ENCODE measurements around the gene NFE2L2.
"Not testable (repeated sequence)": the region's sequence is repeated elsewhere in the genome, so short reads cannot be mapped to it uniquely, and the experiment has no call there.

Gene NFE2L2

GRCh38 chr2:177232098-177232704 is 32.3 kb downstream of the NFE2L2 start:
- DNase-seq: no peak

GRCh38 chr2:177231270-177231669 is 33.3 kb downstream of the NFE2L2 start:
- DNase-seq: no peak

GRCh38 chr2:177229442-177230242 is 34.9 kb downstream of the NFE2L2 start:
- no peak for DNase-seq

GRCh38 chr2:177225965-177226360 is 38.6 kb downstream of the NFE2L2 start:
- DNase-seq: no peak

- not testable (repeated sequence) for DNase-seq
Observed at GRCh38 chr2:177223436-177223835, 41.1 kb downstream of the NFE2L2 start.

- DNase-seq: no peak
Observed at GRCh38 chr2:177221970-177222369, 42.6 kb downstream of the NFE2L2 start.

- DNase-seq: no peak
Observed at GRCh38 chr2:177221534-177221933, 43.0 kb downstream of the NFE2L2 start.

- not testable (repeated sequence) for DNase-seq
Observed at GRCh38 chr2:177219787-177220186, 44.7 kb downstream of the NFE2L2 start.

GRCh38 chr2:177217247-177217843 is 47.2 kb downstream of the NFE2L2 start:
- no peak for DNase-seq

GRCh38 chr2:177212891-177213856 is 51.4 kb downstream of the NFE2L2 start:
- peak; percentile 75 for DNase-seq

GRCh38 chr2:177212106-177212890 is 52.2 kb downstream of the NFE2L2 start, which contains the start of gene HNRNPA3:
Gene HNRNPA3 (plus strand): TSS chr2:177212794. CDS start chr2:177212800, 6 bp downstream.
- peak; percentile 96 for DNase-seq

- no peak for DNase-seq
Observed at GRCh38 chr2:177211576-177212105, 52.9 kb downstream of the NFE2L2 start.

GRCh38 chr2:177211169-177211568 is 53.4 kb downstream of the NFE2L2 start:
- DNase-seq: no peak

GRCh38 chr2:177207101-177207500 is 57.4 kb downstream of the NFE2L2 start:
- DNase-seq: no peak

- DNase-seq: no peak
Observed at GRCh38 chr2:177204417-177204816, 60.1 kb downstream of the NFE2L2 start.

GRCh38 chr2:177201919-177202346 is 62.6 kb downstream of the NFE2L2 start:
- DNase-seq: no peak

- not testable (repeated sequence) for DNase-seq
Observed at GRCh38 chr2:177200419-177200818, 64.1 kb downstream of the NFE2L2 start.

GRCh38 chr2:177195194-177195593 is 69.3 kb downstream of the NFE2L2 start:
- no peak for DNase-seq

- DNase-seq: no peak
Observed at GRCh38 chr2:177193240-177193639, 71.3 kb downstream of the NFE2L2 start.

- DNase-seq: no peak
Observed at GRCh38 chr2:177192788-177193187, 71.7 kb downstream of the NFE2L2 start.

- DNase-seq: no peak
Observed at GRCh38 chr2:177190941-177191340, 73.6 kb downstream of the NFE2L2 start.

All from NCI-H1694 (cell line).